Kidney (tissue), 14 donors: Measurements from ENCODE around the gene C10orf67. TPM values are rescaled to one million over a fixed set of nuclear protein-coding genes. Genes with fewer than 3 reads are reported as not detected.
"Not testable (repeated sequence)": the region's sequence is repeated elsewhere in the genome, so short reads cannot be mapped to it uniquely, and the experiment has no call there.

Source experiments
- DNase-seq, 5 donors: peaks; one replicate each; pipeline ENCODE4 v3.0.0-alpha.2; 2013 to 2020
- FAIRE-seq: peaks from 2 replicates; lab custom pipeline; 2012; peaks lifted over from hg19 to GRCh38; lab: Jason Lieb, UNC
- H3K27ac ChIP-seq, 2 donors: one replicate each; pipeline ENCODE4 v1.7.0; 2013; ENCODE audit warnings: low read depth in 2 of 2, low read length in 2 of 2, inconsistent platforms in 1 of 2
- H3K27me3 ChIP-seq: one replicate; pipeline ENCODE4 v1.7.1; 2013; ENCODE audit warnings: low read length, inconsistent platforms; ENCODE audit not compliant: control insufficient read depth, insufficient read depth
- H3K36me3 ChIP-seq, 3 donors: one replicate each; pipeline versions ENCODE4 v1.7.0 to v1.7.1; 2013; ENCODE audit warnings: low read length in 3 of 3, control low read depth in 1 of 3, inconsistent platforms in 1 of 3; ENCODE audit not compliant: insufficient read depth in 3 of 3, control insufficient read depth in 2 of 3
- H3K4me1 ChIP-seq, 3 donors: one replicate each; pipeline versions ENCODE4 v1.7.0 to v1.7.1; 2013; ENCODE audit warnings: low read length in 3 of 3, inconsistent platforms in 1 of 3, low read depth in 1 of 3; ENCODE audit not compliant: control insufficient read depth in 2 of 3, insufficient read depth in 2 of 3
- H3K4me3 ChIP-seq, 3 donors: one replicate each; pipeline versions ENCODE4 v1.7.0 to v1.8.1; 2013; ENCODE audit warnings: low read length in 3 of 3, control low read depth in 1 of 3, inconsistent platforms in 1 of 3
- H3K9ac ChIP-seq, 3 donors: one replicate each; pipeline versions ENCODE4 v1.7.0 to v1.7.1; 2013; ENCODE audit warnings: low read length in 3 of 3, control low read depth in 1 of 3, inconsistent platforms in 1 of 3
- H3K9me3 ChIP-seq, 3 donors: one replicate each; pipeline versions ENCODE4 v1.7.0 to v1.7.1; 2013; ENCODE audit warnings: low read length in 3 of 3, control low read depth in 1 of 3, inconsistent platforms in 1 of 3; ENCODE audit not compliant: control insufficient read depth in 2 of 3, insufficient read depth in 1 of 3
- CTCF ChIP-seq: IDR thresholded peaks from 3 replicates; pipeline ENCODE4 v1.5.1; 2012; ENCODE audit warnings: mild to moderate bottlenecking, moderate library complexity, borderline replicate concordance; ENCODE audit not compliant: insufficient read depth; ENCODE audit errors: extremely low read depth
- intact Hi-C: fragments of 100-400 bp; cut with DNase I; formaldehyde crosslinking; loops from one replicate; pipeline ENCODE4 v1.11.1; 2022
- polyA plus RNA-seq: library from polyadenylated mRNA; stranded (reverse); fragments of 350-450 nt; fragmentation: Illumina TruSeq; extraction: RNeasy Lipid Tissue Mini Kit (QIAGEN cat#74804); gene quantifications from one replicate; pipeline ENCODE4 v1.2.3, GENCODE V29; 2014; ENCODE audit warnings: low read depth, low replicate concordance; ENCODE audit not compliant: insufficient read depth
- total RNA-seq: library from RNA; stranded (reverse); fragmentation: NEBNext Ultra II Directional; extraction: Animal tissue kit (Norgen Biotek cat#: 25700); gene quantifications from one replicate; pipeline ENCODE4 v1.2.1, GENCODE V29; 2021
- donor health status: control.
- donor health status: control.
- donor health status: control.
- donor health status: control.
- donor health status: control.
- donor health status: DM: yes; HTN: yes; CAD: no.
- donor health status: Normal renal cell carcinoma (clear cell type).

C10orf67 gene
- total and polyA plus RNA-seq, 2 donors from 2014 or later = 1.1 to 1.6 TPM

GRCh38 chr10:23351926-23352519, 7.4 kb upstream of the C10orf67 start:
- DNase-seq (peak in 2 of 5 donors; percentile 64 to 73), FAIRE-seq (no peak)
- TF ChIP-seq CTCF = no peak
- no peaks in the 10 kb centered on the region for H3K36me3 ChIP-seq
- intact Hi-C loops = no loop called here
- H3K27ac ChIP-seq = no peak overlapping the region
- no peaks in the 10 kb centered on the region for H3K9me3 ChIP-seq
- no peak overlapping the region for H3K4me3 ChIP-seq
- H3K27me3 ChIP-seq = no peaks in the 10 kb centered on the region
- peaks cover 0 to 9% (median 4%) of the 10 kb centered on the region in 3 donors for H3K4me1 ChIP-seq
- H3K9ac ChIP-seq = no peak overlapping the region

GRCh38 chr10:23350706-23351105, 6.1 kb upstream of the C10orf67 start:
- H3K4me3 ChIP-seq, H3K27ac ChIP-seq, H3K36me3 ChIP-seq, intact Hi-C loops, H3K4me1 ChIP-seq, H3K9me3 ChIP-seq, H3K27me3 ChIP-seq, H3K9ac ChIP-seq, FAIRE-seq, DNase-seq: not testable (repeated sequence)

GRCh38 chr10:23345861-23346260, 1.3 kb upstream of the C10orf67 start:
- H3K4me1 ChIP-seq = peaks cover 0 to 7% (median 0%) of the 10 kb centered on the region in 3 donors
- H3K27ac ChIP-seq = peak overlapping the region in 1 of 2 donors; percentile 20
- intact Hi-C loops = no loop called here
- no peak overlapping the region for H3K9ac ChIP-seq
- no peaks in the 10 kb centered on the region for H3K36me3 ChIP-seq
- no peak overlapping the region for H3K4me3 ChIP-seq
- no peak for TF ChIP-seq CTCF
- DNase-seq (peak in 1 of 5 donors; percentile 59), FAIRE-seq (no peak)
- no peaks in the 10 kb centered on the region for H3K27me3 ChIP-seq
- no peaks in the 10 kb centered on the region for H3K9me3 ChIP-seq

GRCh38 chr10:23343591-23344240, 881 bp downstream of the C10orf67 start:
- no peak for TF ChIP-seq CTCF
- Histone ChIP-seq H3K27ac (peak overlapping the region in 1 of 2 donors; percentile 40), H3K4me1 (peaks cover 0 to 7% (median 0%) of the 10 kb centered on the region in 3 donors), H3K9me3 (no peaks in the 10 kb centered on the region), H3K9ac (peak overlapping the region in 1 of 3 donors; percentile 21), H3K4me3 (peak overlapping the region; percentile 33 to 54 (median 51)), H3K36me3 (no peaks in the 10 kb centered on the region), H3K27me3 (no peaks in the 10 kb centered on the region)
- FAIRE-seq (no peak), DNase-seq (peak; percentile 90 to 93 (median 91))
- intact Hi-C loops = no loop called here
